Activated CD8-positive, alpha-beta memory T cell treated with anti-CD3 and anti-CD28 coated beads, Interleukin-2, amount 50 U/mL, for 48 hours (primary cell): ENCODE measurements around the gene TTC22.
A peak's percentile ranks its signal among the peaks of the same experiment; 100 is the strongest.

ENCODE experiments used
- DNase-seq: peaks from one replicate; pipeline ENCODE4 v3.0.0-alpha.2; 2020

TTC22 gene

GRCh38 chr1:54745274-54745673 is 55.8 kb downstream of the TTC22 start:
- DNase-seq, result peak; percentile 45

- peak; percentile 38 for DNase-seq
These were observed 56.4 kb downstream of the TTC22 start for GRCh38 chr1:54744696-54745095.

- no peak for DNase-seq
These were observed 57.5 kb downstream of the TTC22 start for GRCh38 chr1:54743416-54744226.

- no peak for DNase-seq
These were observed 58.8 kb downstream of the TTC22 start for GRCh38 chr1:54742282-54742681.

- no peak for DNase-seq
These were observed 59.6 kb downstream of the TTC22 start for GRCh38 chr1:54741531-54741930.

GRCh38 chr1:54738244-54738643 is 62.9 kb downstream of the TTC22 start:
- DNase-seq, result no peak

DNA sequence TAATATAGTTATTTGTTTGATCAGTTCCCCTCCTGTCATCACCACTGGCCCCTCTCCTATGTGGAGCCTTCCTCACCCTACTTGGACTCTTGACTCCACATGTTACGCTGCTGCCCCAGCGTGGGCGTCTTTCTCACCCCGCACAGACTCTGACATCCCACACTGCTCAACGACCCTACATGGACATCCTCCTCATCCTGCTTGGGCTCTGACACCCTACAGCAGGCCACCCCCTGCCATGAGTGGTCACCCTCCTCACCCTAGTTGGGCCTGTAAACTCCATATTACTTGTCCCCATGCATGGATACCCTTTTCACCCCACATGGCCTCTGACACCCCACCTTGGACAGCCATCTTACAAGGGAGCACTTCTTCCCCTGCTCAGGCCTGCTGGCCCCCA is 64.4 kb downstream of the TTC22 start:
- no peak for DNase-seq
